Activated CD4-positive, alpha-beta T cell treated with anti-CD3 and anti-CD28 coated beads, Interleukin-2, amount 50 U/mL, for 4 hours (primary cell): ENCODE results near the gene DRD1.
"Not testable (repeated sequence)": the region's sequence is repeated elsewhere in the genome, so short reads cannot be mapped to it uniquely, and the experiment has no call there.

Source experiments
- DNase-seq, 2 experiments: peaks; one replicate each; pipeline ENCODE4 v3.0.0-alpha.2; 2020

The DRD1 gene

GRCh38 chr5:175422058-175422457 lies 21.9 kb downstream of the DRD1 start:
- no peak for DNase-seq

- DNase-seq: no peak
Observed at GRCh38 chr5:175420383-175420782, 23.6 kb downstream of the DRD1 start.

- no peak for DNase-seq
Observed at GRCh38 chr5:175418251-175418650, 25.7 kb downstream of the DRD1 start.

- no peak for DNase-seq
Observed at GRCh38 chr5:175417384-175417783, 26.6 kb downstream of the DRD1 start.

GRCh38 chr5:175415303-175415702 lies 28.7 kb downstream of the DRD1 start:
- DNase-seq: no peak

- no peak for DNase-seq
Observed at GRCh38 chr5:175410926-175411325, 33.1 kb downstream of the DRD1 start.

- no peak for DNase-seq
Observed at GRCh38 chr5:175406300-175406699, 37.7 kb downstream of the DRD1 start.

- not testable (repeated sequence) for DNase-seq
Observed at GRCh38 chr5:175397590-175398297, 46.2 kb downstream of the DRD1 start.

- DNase-seq: not testable (repeated sequence)
Observed at GRCh38 chr5:175395430-175395829, 48.6 kb downstream of the DRD1 start.

GRCh38 chr5:175394601-175395000 lies 49.4 kb downstream of the DRD1 start:
- DNase-seq: no peak

- DNase-seq: no peak
Observed at GRCh38 chr5:175393897-175394296, 50.1 kb downstream of the DRD1 start.

GRCh38 chr5:175392236-175392635 lies 51.7 kb downstream of the DRD1 start:
- DNase-seq: no peak

- DNase-seq: no peak
Observed at GRCh38 chr5:175390352-175391083, 53.5 kb downstream of the DRD1 start.
